NCI-H2196 (cell line): Measurements from ENCODE around the gene TSC22D4.

Experiments used
- DNase-seq: peaks from one replicate; lab custom pipeline; 2025; ENCODE audit not compliant: unreplicated experiment; lab: John Stamatoyannopoulos, UW

TSC22D4 gene

GRCh38 chr7:100430493-100431285 is 48.3 kb downstream of the TSC22D4 start:
- no peak for DNase-seq

DNA sequence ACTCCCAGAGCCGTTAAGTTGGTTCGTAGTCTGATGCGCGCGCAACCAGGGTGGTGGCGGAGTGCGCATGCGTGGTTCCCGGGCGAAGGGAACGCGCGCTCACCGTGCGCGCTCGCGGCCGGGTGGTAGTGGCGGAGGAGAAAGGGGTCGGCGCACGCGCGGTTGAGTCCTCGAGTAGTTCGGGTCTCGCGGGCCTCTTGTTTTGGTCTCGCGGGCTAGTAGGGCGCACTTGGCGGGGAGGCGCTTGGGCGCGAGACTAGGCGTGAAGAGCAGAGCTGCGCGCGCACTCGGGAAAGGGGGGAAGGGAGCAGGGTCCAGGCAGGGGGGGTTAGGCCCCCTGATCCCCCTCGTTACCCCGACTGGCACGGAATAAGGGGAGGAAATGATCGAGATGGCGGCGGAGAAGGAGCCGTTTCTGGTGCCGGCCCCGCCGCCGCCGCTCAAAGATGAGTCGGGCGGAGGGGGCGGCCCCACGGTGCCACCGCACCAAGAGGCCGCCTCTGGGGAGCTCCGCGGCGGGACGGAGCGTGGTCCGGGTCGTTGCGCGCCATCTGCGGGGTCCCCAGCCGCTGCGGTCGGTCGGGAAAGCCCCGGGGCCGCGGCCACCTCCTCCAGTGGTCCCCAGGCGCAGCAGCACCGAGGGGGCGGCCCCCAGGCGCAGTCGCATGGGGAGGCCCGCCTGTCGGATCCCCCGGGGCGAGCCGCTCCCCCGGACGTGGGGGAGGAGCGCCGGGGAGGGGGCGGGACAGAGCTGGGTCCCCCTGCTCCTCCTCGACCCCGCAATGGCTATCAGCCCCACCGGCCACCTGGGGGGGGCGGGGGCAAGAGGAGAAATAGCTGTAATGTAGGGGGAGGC is 49.1 kb downstream of the TSC22D4 start, which contains the start of gene MEPCE:
MEPCE (plus strand) TSS at position 195 of the 856 bp plus-strand sequence; CDS start at position 383, 188 bp downstream.
- DNase-seq, result peak; percentile 98

DNA sequence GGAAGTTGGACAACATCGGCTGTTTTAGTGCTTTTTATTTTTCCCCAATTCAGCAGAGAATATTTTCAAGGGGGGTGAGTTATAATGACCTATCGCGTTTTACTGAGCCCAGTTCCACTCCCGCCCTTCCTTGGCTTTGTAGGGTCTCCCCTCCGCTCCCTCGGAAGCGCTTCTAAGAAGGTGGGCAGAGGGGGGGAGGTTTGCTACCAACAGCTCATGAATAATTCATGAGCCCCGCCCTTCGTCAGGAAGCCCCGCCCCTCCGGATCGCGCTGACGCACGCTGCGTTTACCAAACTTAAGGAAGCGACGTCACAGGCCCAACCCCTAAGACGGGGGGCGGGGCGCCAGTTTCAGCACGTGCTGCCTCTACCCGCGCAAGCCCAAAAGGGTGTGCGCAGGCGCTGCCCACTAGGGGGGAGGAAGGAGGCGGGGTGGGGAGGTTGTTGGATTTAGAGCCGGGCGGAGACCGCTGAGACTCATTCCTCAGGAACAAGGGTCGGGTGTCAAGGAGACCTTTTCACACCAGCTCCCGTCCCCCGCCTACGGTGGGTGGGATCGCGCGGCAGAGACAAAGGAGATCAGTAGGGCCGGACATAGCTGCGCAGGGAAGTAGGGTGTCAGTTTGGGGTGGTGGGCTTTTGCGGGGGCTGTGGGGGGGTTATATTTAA is 49.9 kb downstream of the TSC22D4 start:
- peak; percentile 99 for DNase-seq

GRCh38 chr7:100428199-100428966 is 50.6 kb downstream of the TSC22D4 start, which contains the start of gene ZCWPW1:
TSS of gene ZCWPW1 (minus strand) at chr7:100428703. CDS start at chr7:100420649, 8,054 bp downstream.
- peak; percentile 98 for DNase-seq

DNA sequence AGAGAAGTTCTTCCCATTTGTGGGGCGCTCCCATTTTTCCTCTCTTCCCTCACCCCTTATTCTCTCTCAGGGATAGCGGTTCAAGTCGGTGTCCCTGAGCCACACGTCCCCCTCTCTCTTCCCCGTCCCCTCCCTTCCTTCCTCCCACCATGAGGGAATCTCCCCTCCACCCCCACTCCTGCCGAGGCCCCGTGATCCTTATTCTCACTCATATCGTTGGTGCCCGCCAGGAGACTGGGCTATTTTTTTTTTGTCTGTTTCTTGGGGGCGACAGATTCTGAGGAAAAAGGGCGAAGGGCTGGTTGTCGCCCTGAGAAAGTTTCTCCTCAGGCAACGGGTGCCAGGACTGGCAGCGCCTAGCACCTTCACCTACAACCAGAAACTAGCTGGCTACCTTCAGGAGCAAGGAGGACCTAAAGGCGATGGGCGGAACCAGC is 51.2 kb downstream of the TSC22D4 start:
- DNase-seq, result no peak

- DNase-seq, result no peak
Measured at GRCh38 chr7:100426516-100426915, 52.5 kb downstream of the TSC22D4 start.

GRCh38 chr7:100425347-100425746 is 53.7 kb downstream of the TSC22D4 start:
- no peak for DNase-seq

GRCh38 chr7:100423315-100423714 is 55.7 kb downstream of the TSC22D4 start:
- DNase-seq, result no peak

GRCh38 chr7:100419660-100420226 is 59.3 kb downstream of the TSC22D4 start:
- DNase-seq, result no peak

- DNase-seq, result no peak
Measured at GRCh38 chr7:100418930-100419659, 59.9 kb downstream of the TSC22D4 start.
